Measurements from ENCODE around the gene PDCD1LG2. TPM values are rescaled to one million over a fixed set of nuclear protein-coding genes. Genes with fewer than 3 reads are reported as not detected.
"Not testable (repeated sequence)": the region's sequence is repeated elsewhere in the genome, so short reads cannot be mapped to it uniquely, and the experiment has no call there.

Gene PDCD1LG2
- total and polyA plus RNA-seq, 3 donors from 2014 or later: 0.63 to 2.4 (median 0.81) TPM

- intact Hi-C loops (cut with DNase I; ENCODE audit: low total_unique reads): no loop called here
- Histone ChIP-seq H3K27me3 (no peaks in the 10 kb centered on the region), H3K27ac (no peak overlapping the region), H3K4me1 (no peaks in the 10 kb centered on the region), H3K9me3 (no peaks in the 10 kb centered on the region), H3K4me3 (no peak overlapping the region), H3K36me3 (ENCODE audit: low read depth, missing control alignments) (no peaks in the 10 kb centered on the region)
- DNase-seq: no peak
- 73 to 78% methylated on average over 1 of the region's 1 CpG for WGBS, 2 donors
- no peak for TF ChIP-seq CTCF (IDR thresholded peaks at IDR 0.05)
- no peak for TF ChIP-seq POLR2A (IDR thresholded peaks at IDR 0.05)
Measured at GRCh38 chr9:5470122-5470521, 40.2 kb upstream of the PDCD1LG2 start.

- no peaks in the 10 kb centered on the region for H3K4me1 ChIP-seq
- no peaks in the 10 kb centered on the region for H3K36me3 ChIP-seq (ENCODE audit: low read depth, missing control alignments)
- H3K27ac ChIP-seq: no peak overlapping the region
- H3K9me3 ChIP-seq: no peaks in the 10 kb centered on the region
- WGBS, 2 donors: 88 to 91% methylated on average over 3 of the region's 3 CpGs
- no peak overlapping the region for H3K4me3 ChIP-seq
- H3K27me3 ChIP-seq: no peaks in the 10 kb centered on the region
- no peak for TF ChIP-seq POLR2A (IDR thresholded peaks at IDR 0.05)
- intact Hi-C loops (cut with DNase I; ENCODE audit: low total_unique reads): no loop called here
- no peak for DNase-seq
Measured at GRCh38 chr9:5470816-5471215, 39.5 kb upstream of the PDCD1LG2 start.

GRCh38 chr9:5475611-5476010 is 34.7 kb upstream of the PDCD1LG2 start:
- H3K27me3 ChIP-seq; H3K4me3 ChIP-seq; H3K27ac ChIP-seq; H3K36me3 ChIP-seq (ENCODE audit: low read depth, missing control alignments); DNase-seq; H3K9me3 ChIP-seq; H3K4me1 ChIP-seq; intact Hi-C loops (cut with DNase I; ENCODE audit: low total_unique reads): not testable (repeated sequence)
- 90 to 95% methylated on average over 2 of the region's 2 CpGs for WGBS, 2 donors

- Histone ChIP-seq H3K36me3 (ENCODE audit: low read depth, missing control alignments) (no peaks in the 10 kb centered on the region), H3K9me3 (no peaks in the 10 kb centered on the region), H3K27ac (no peak overlapping the region), H3K27me3 (no peaks in the 10 kb centered on the region), H3K4me1 (no peaks in the 10 kb centered on the region), H3K4me3 (no peak overlapping the region)
- intact Hi-C loops (cut with DNase I; ENCODE audit: low total_unique reads): no loop called here
- TF ChIP-seq CTCF (IDR thresholded peaks at IDR 0.05): no peak
- no peak for TF ChIP-seq POLR2A (IDR thresholded peaks at IDR 0.05)
- 72 to 83% methylated on average over 2 of the region's 2 CpGs for WGBS, 2 donors
- no peak for DNase-seq
Measured at GRCh38 chr9:5478206-5478605, 32.1 kb upstream of the PDCD1LG2 start.

- Histone ChIP-seq H3K27ac (no peak overlapping the region), H3K4me3 (no peak overlapping the region), H3K9me3 (no peaks in the 10 kb centered on the region), H3K36me3 (ENCODE audit: low read depth, missing control alignments) (no peaks in the 10 kb centered on the region), H3K4me1 (no peaks in the 10 kb centered on the region), H3K27me3 (no peaks in the 10 kb centered on the region)
- no peak for DNase-seq
- intact Hi-C loops (cut with DNase I; ENCODE audit: low total_unique reads): no loop called here
- TF ChIP-seq CTCF (IDR thresholded peaks at IDR 0.05) (no peak), POLR2A (IDR thresholded peaks at IDR 0.05) (no peak)
- WGBS, 2 donors: 79 to 83% methylated on average over 3 of the region's 3 CpGs
Measured at GRCh38 chr9:5479994-5480694, 30.2 kb upstream of the PDCD1LG2 start.

GRCh38 chr9:5480919-5481318 is 29.4 kb upstream of the PDCD1LG2 start:
- intact Hi-C loops (cut with DNase I; ENCODE audit: low total_unique reads): no loop called here
- TF ChIP-seq CTCF (IDR thresholded peaks at IDR 0.05): no peak
- TF ChIP-seq POLR2A (IDR thresholded peaks at IDR 0.05): no peak
- DNase-seq: no peak
- no peak overlapping the region for H3K4me3 ChIP-seq
- H3K4me1 ChIP-seq: no peaks in the 10 kb centered on the region
- H3K27me3 ChIP-seq: no peaks in the 10 kb centered on the region
- no peak overlapping the region for H3K27ac ChIP-seq
- H3K9me3 ChIP-seq: no peaks in the 10 kb centered on the region
- WGBS, 2 donors: 91 to 96% methylated on average over 4 of the region's 4 CpGs
- no peaks in the 10 kb centered on the region for H3K36me3 ChIP-seq (ENCODE audit: low read depth, missing control alignments)
